ENCODE data around the gene IL1RAP.

The IL1RAP gene

GRCh38 chr3:190558796-190559195 lies 44.9 kb downstream of the IL1RAP start:
- Histone ChIP-seq H3K9me3 (no peaks in the 10 kb centered on the region), H3K36me3 (no peaks in the 10 kb centered on the region), H3K27me3 (no peaks in the 10 kb centered on the region), H3K27ac (no peak overlapping the region), H3K4me1 (ENCODE audit: control insufficient read depth in 1 of 2, insufficient read depth in 1 of 2, low read depth in 1 of 2, low read length in 1 of 2) (peaks cover 0 to 4% of the 10 kb centered on the region in 2 experiments), H3K4me3 (ENCODE audit: low read depth in 1 of 2, low read length in 1 of 2) (no peak overlapping the region)
- TF ChIP-seq CTCF (IDR thresholded peaks at IDR 0.05), result no peak

GRCh38 chr3:190560013-190560895 lies 46.4 kb downstream of the IL1RAP start:
- no peaks in the 10 kb centered on the region for H3K36me3 ChIP-seq
- H3K9me3 ChIP-seq, result no peaks in the 10 kb centered on the region
- no peak overlapping the region for H3K4me3 ChIP-seq (ENCODE audit: low read depth in 1 of 2, low read length in 1 of 2)
- TF ChIP-seq CTCF (IDR thresholded peaks at IDR 0.05), result no peak
- H3K27me3 ChIP-seq, result no peaks in the 10 kb centered on the region
- no peak overlapping the region for H3K27ac ChIP-seq
- H3K4me1 ChIP-seq (ENCODE audit: control insufficient read depth in 1 of 2, insufficient read depth in 1 of 2, low read depth in 1 of 2, low read length in 1 of 2), result peaks cover 1 to 7% of the 10 kb centered on the region in 2 experiments

GRCh38 chr3:190562866-190563510 lies 49.1 kb downstream of the IL1RAP start:
- Histone ChIP-seq H3K4me1 (ENCODE audit: control insufficient read depth in 1 of 2, insufficient read depth in 1 of 2, low read depth in 1 of 2, low read length in 1 of 2) (peaks cover 26 to 34% of the 10 kb centered on the region in 2 experiments), H3K27me3 (no peaks in the 10 kb centered on the region), H3K27ac (no peak overlapping the region), H3K4me3 (ENCODE audit: low read depth in 1 of 2, low read length in 1 of 2) (no peak overlapping the region), H3K9me3 (no peaks in the 10 kb centered on the region), H3K36me3 (no peaks in the 10 kb centered on the region)
- TF ChIP-seq CTCF (IDR thresholded peaks at IDR 0.05), result no peak

GRCh38 chr3:190564175-190564574 lies 50.3 kb downstream of the IL1RAP start:
- H3K4me1 ChIP-seq (ENCODE audit: control insufficient read depth in 1 of 2, insufficient read depth in 1 of 2, low read depth in 1 of 2, low read length in 1 of 2), result peaks cover 26 to 33% of the 10 kb centered on the region in 2 experiments
- no peak for TF ChIP-seq CTCF (IDR thresholded peaks at IDR 0.05)
- H3K27me3 ChIP-seq, result no peaks in the 10 kb centered on the region
- H3K9me3 ChIP-seq, result no peaks in the 10 kb centered on the region
- H3K4me3 ChIP-seq (ENCODE audit: low read depth in 1 of 2, low read length in 1 of 2), result no peak overlapping the region
- no peaks in the 10 kb centered on the region for H3K36me3 ChIP-seq
- H3K27ac ChIP-seq, result no peak overlapping the region

GRCh38 chr3:190566043-190566933 lies 52.4 kb downstream of the IL1RAP start:
- H3K9me3 ChIP-seq, result no peaks in the 10 kb centered on the region
- peaks cover 26 to 33% of the 10 kb centered on the region in 2 experiments for H3K4me1 ChIP-seq (ENCODE audit: control insufficient read depth in 1 of 2, insufficient read depth in 1 of 2, low read depth in 1 of 2, low read length in 1 of 2)
- no peaks in the 10 kb centered on the region for H3K36me3 ChIP-seq
- H3K27ac ChIP-seq, result peak overlapping the region; percentile 88
- no peak for TF ChIP-seq CTCF (IDR thresholded peaks at IDR 0.05)
- H3K4me3 ChIP-seq (ENCODE audit: low read depth in 1 of 2, low read length in 1 of 2), result peak overlapping the region; percentile 13 to 37
- H3K27me3 ChIP-seq, result no peaks in the 10 kb centered on the region
